Activated CD8-positive, alpha-beta T cell treated with anti-CD3 and anti-CD28 coated beads for 36 hours (primary cell): ENCODE results near the gene ZNF763. TPM values are rescaled to one million over a fixed set of nuclear protein-coding genes. Genes with fewer than 3 reads are reported as not detected.
"Not testable (repeated sequence)": the region's sequence is repeated elsewhere in the genome, so short reads cannot be mapped to it uniquely, and the experiment has no call there.

Experiments
- ATAC-seq: fragments of 200-7000 bp; cut with Tn5 transposase; one replicate; pipeline ENCODE4 v1.10.0; 2021; ENCODE audit warnings: mild to moderate bottlenecking, moderate library complexity
- CTCF ChIA-PET: fragments of 350-600 bp; sonication (Branson Sonifier 250); formaldehyde crosslinking; loops from one replicate; lab custom pipeline; 2021; ENCODE audit warnings: antibody characterized with exemption; lab: Charles Lee
- POLR2A ChIA-PET: fragments of 350-600 bp; sonication (Branson Sonifier 250); formaldehyde crosslinking; loops from one replicate; lab custom pipeline; 2021; ENCODE audit warnings: antibody characterized with exemption; lab: Charles Lee
- DNase-seq: peaks from one replicate; pipeline ENCODE4 v3.0.0-alpha.2; 2020
- H3K27ac Mint-ChIP-seq: one replicate; pipeline ENCODE4 v1.8.0; 2021; ENCODE audit warnings: mild to moderate bottlenecking, mixed read lengths
- H3K27me3 Mint-ChIP-seq: one replicate; pipeline ENCODE4 v1.8.0; 2021; ENCODE audit warnings: mixed read lengths
- H3K36me3 Mint-ChIP-seq: one replicate; pipeline ENCODE4 v1.8.0; 2021; ENCODE audit warnings: low read depth, mixed read lengths
- H3K4me1 Mint-ChIP-seq: one replicate; pipeline ENCODE4 v1.8.0; 2021; ENCODE audit warnings: low read depth, mixed read lengths
- H3K4me3 Mint-ChIP-seq: one replicate; pipeline ENCODE4 v1.8.0; 2021; ENCODE audit warnings: mild to moderate bottlenecking, moderate library complexity, mixed read lengths
- H3K9me3 Mint-ChIP-seq: one replicate; pipeline ENCODE4 v1.8.0; 2021; ENCODE audit warnings: mixed read lengths
- CTCF ChIP-seq: fragments of 200-600 bp; IDR thresholded peaks from one replicate; pipeline ENCODE4 v1.8.0; 2022; ENCODE audit warnings: antibody characterized with exemption, mild to moderate bottlenecking
- intact Hi-C: fragments of 100-400 bp; cut with micrococcal nuclease; formaldehyde crosslinking; loops from one replicate; pipeline ENCODE4 v1.10.0; 2022
- total RNA-seq, 2 experiments: library from RNA; stranded (reverse); gene quantifications; one replicate each; pipeline ENCODE4 v1.2.3, GENCODE V29; 2021

Gene ZNF763
- total RNA-seq, 2 experiments from 2014 or later: 0.83 to 1.7 TPM

DNA sequence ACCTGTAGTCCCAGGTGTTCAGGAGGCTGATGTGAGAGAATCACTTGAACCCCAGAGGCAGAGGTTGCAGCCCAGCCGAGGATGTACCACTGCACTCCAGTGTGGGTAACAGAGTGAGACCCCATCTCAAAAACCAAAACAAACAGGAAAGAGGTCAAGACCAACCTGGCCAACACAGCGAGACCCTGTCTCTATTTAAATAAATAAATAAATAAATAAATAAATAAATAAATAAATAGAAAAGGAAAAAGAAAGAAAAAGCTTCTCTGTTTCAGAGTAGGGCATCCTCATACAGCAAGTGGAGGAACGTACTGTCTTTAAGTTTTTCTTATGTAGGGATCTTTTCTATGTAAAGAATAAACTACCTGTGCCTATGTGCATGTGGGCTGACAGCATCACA lies 37.6 kb upstream of the ZNF763 start:
- DNase-seq: no peak
- no peaks in the 10 kb centered on the region for H3K27me3 Mint-ChIP-seq
- ATAC-seq: no peak
- H3K4me1 Mint-ChIP-seq: peaks cover 52% of the 10 kb centered on the region
- H3K36me3 Mint-ChIP-seq: peaks cover 50% of the 10 kb centered on the region
- H3K27ac Mint-ChIP-seq: no peak overlapping the region
- POLR2A ChIA-PET: no interaction called here
- H3K9me3 Mint-ChIP-seq: peaks cover 2% of the 10 kb centered on the region
- no peak overlapping the region for H3K4me3 Mint-ChIP-seq
- TF ChIP-seq CTCF: no peak
- intact Hi-C loops: no loop called here
- CTCF ChIA-PET: interaction anchor here (1.0 to 1.9 kb wide), 2 partner anchors 61 to 213 kb away, joined by 5 read pairs; partner anchors contain the start of gene ZNF20

DNA sequence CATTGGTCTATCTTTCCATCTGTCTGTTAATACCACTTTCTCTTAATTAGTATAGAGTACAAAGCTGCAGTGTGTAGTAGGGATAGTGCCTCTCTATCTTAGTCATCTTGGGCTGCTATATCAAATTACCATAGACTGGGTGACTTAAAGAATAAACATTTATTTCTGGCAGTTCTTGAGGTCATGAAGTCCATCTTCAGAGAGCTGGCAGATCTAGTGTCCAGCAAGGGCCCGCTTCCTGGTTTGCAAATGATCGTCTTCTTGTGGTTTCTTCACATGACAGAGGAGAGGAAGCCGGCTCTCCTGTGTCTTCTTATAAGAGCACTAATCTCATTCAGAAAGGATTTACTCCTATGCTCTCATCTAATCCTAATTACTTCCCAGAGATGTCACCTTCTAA lies 33.8 kb upstream of the ZNF763 start:
- ChIA-PET CTCF (no interaction called here), POLR2A (no interaction called here)
- Mint-ChIP-seq H3K27me3 (no peaks in the 10 kb centered on the region), H3K36me3 (peaks cover 73% of the 10 kb centered on the region), H3K27ac (no peak overlapping the region), H3K4me1 (peaks cover 38% of the 10 kb centered on the region), H3K9me3 (peaks cover 11% of the 10 kb centered on the region), H3K4me3 (no peak overlapping the region)
- ATAC-seq (no peak), DNase-seq (no peak)
- intact Hi-C loops: no loop called here
- TF ChIP-seq CTCF: no peak

DNA sequence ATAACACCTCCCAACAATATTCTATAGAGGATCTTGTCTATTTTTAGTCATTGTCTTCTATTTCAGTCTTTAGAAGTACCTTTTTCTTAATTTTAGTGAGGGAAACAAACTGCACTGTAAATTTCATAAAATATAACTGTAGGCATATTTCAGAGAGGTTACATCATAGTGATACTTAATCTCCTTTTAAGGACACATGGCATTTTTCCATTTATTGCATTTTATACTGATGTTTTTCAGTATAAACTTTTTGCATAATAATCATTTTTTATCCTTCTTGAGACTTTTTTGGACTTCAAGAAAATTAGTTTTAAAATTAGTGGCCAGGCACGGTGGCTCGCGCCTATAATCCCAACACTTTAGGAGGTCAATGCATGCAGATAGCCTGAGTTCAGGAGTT lies 33.3 kb upstream of the ZNF763 start:
- peaks cover 75% of the 10 kb centered on the region for H3K36me3 Mint-ChIP-seq
- DNase-seq (no peak), ATAC-seq (no peak)
- POLR2A ChIA-PET: no interaction called here
- no peak for TF ChIP-seq CTCF
- peaks cover 14% of the 10 kb centered on the region for H3K9me3 Mint-ChIP-seq
- CTCF ChIA-PET: no interaction called here
- H3K27me3 Mint-ChIP-seq: no peaks in the 10 kb centered on the region
- no peak overlapping the region for H3K27ac Mint-ChIP-seq
- intact Hi-C loops: no loop called here
- no peak overlapping the region for H3K4me3 Mint-ChIP-seq
- peaks cover 36% of the 10 kb centered on the region for H3K4me1 Mint-ChIP-seq

GRCh38 chr19:11935829-11936228 lies 29.0 kb upstream of the ZNF763 start:
- ATAC-seq, H3K27ac Mint-ChIP-seq, H3K4me3 Mint-ChIP-seq, POLR2A ChIA-PET, CTCF ChIA-PET, intact Hi-C loops, H3K27me3 Mint-ChIP-seq, DNase-seq: not testable (repeated sequence)
- Mint-ChIP-seq H3K9me3 (peaks cover 29% of the 10 kb centered on the region), H3K36me3 (peaks cover 77% of the 10 kb centered on the region), H3K4me1 (peaks cover 13% of the 10 kb centered on the region)

- intact Hi-C loops, DNase-seq, H3K27me3 Mint-ChIP-seq, POLR2A ChIA-PET, CTCF ChIA-PET, H3K4me3 Mint-ChIP-seq, H3K4me1 Mint-ChIP-seq, ATAC-seq, H3K27ac Mint-ChIP-seq: not testable (repeated sequence)
- peaks cover 44% of the 10 kb centered on the region for H3K9me3 Mint-ChIP-seq
- peaks cover 78% of the 10 kb centered on the region for H3K36me3 Mint-ChIP-seq
These were observed 26.5 kb upstream of the ZNF763 start for GRCh38 chr19:11938383-11938782.

DNA sequence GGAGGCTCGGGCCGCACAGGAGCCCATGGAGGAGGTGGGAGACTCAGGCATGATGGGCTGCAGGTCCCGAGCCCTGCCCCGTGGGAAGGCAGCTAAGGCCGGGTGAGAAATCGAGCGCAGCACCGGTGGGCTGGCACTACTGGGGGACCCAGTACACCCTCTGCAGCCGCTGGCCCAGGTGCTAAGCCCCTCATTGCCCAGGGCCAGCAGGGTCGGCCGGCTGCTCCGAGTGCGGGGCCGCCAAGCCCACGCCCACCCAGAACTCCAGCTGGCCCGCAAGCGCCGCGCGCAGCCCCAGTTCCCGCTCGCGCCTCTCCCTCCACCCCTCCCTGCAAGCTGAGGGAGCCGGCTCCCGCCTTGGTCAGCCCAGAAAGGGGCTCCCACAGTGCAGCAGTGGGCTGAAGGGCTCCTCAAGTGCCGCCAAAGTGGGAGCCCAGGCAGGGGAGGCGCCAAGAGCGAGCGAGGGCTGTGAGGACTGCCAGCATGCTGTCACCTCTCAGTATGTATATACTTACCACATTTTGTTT lies 23.4 kb upstream of the ZNF763 start:
- Mint-ChIP-seq H3K9me3 (peaks cover 59% of the 10 kb centered on the region), H3K36me3 (peaks cover 84% of the 10 kb centered on the region)
- intact Hi-C loops, POLR2A ChIA-PET, DNase-seq, H3K27ac Mint-ChIP-seq, CTCF ChIA-PET, ATAC-seq, H3K4me1 Mint-ChIP-seq, H3K4me3 Mint-ChIP-seq, H3K27me3 Mint-ChIP-seq: not testable (repeated sequence)
